Hematopoietic multipotent progenitor cell (in vitro differentiated cells): ENCODE measurements around the gene ERMAP. TPM values are rescaled to one million over a fixed set of nuclear protein-coding genes. Genes with fewer than 3 reads are reported as not detected.
A peak's percentile ranks its signal among the peaks of the same experiment; 100 is the strongest.
"Not testable (repeated sequence)": the region's sequence is repeated elsewhere in the genome, so short reads cannot be mapped to it uniquely, and the experiment has no call there.

Experiments
- DNase-seq, 3 donors: peaks; one replicate each; pipeline ENCODE4 v3.0.0-alpha.2; 2011 to 2015; ENCODE audit warnings: low read depth in 2 of 3, low spot score in 2 of 3
- total RNA-seq: library from RNA; depleted of rRNA; stranded (reverse); fragments of >200 nt; gene quantifications from one replicate; pipeline ENCODE4 v1.2.3, GENCODE V29; 2012

The ERMAP gene
- total RNA-seq, 1 donor = 9.7 TPM

DNA sequence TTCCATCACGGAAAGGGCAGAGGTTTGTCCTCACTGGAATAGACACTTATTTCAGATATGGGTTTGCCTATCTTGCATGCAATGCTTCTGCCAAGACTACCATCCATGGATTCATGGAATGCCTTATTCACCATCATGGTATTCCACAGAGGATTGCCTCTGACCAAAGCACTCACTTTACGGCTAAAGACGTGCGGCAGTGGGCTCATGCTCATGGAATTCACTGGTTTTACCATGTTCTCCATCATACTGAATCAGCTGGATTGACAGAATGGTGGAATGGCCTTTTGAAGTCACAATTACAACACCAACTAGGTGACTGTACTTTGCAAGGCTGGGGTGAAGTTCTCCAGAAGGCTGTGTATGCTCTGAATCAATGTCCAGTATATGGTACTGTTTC, 51.5 kb downstream of the ERMAP start:
- DNase-seq = not testable (repeated sequence)

GRCh38 chr1:42869254-42869653, 52.3 kb downstream of the ERMAP start:
- DNase-seq = not testable (repeated sequence)

GRCh38 chr1:42869751-42870150, 52.8 kb downstream of the ERMAP start:
- not testable (repeated sequence) for DNase-seq

GRCh38 chr1:42873108-42873507, 56.2 kb downstream of the ERMAP start:
- DNase-seq = not testable (repeated sequence)

GRCh38 chr1:42873670-42874069, 56.7 kb downstream of the ERMAP start:
- peak in 1 of 3 donors; percentile 2 for DNase-seq

- no peak for DNase-seq
These were observed 59.1 kb downstream of the ERMAP start for GRCh38 chr1:42876009-42876408.

DNA sequence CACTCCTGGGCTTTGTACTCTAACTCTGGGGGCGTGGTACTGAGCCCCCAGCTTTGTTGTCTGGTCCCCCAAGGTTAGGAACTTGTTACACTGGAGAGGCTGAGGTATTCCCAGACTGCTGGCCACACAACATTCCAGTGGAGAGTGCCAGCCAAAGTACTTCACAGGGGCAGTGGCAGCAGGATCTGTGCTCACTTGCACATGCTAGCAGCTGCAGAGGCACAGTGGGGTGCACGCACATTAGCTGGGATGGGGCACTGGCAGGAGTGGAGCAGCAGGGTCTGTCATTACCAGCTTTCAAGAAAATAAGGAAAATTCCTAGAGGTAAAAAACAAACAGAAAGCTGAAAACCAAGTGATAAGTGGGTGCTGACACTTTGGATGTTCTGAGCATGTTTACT, 60.5 kb downstream of the ERMAP start:
- DNase-seq = no peak

DNA sequence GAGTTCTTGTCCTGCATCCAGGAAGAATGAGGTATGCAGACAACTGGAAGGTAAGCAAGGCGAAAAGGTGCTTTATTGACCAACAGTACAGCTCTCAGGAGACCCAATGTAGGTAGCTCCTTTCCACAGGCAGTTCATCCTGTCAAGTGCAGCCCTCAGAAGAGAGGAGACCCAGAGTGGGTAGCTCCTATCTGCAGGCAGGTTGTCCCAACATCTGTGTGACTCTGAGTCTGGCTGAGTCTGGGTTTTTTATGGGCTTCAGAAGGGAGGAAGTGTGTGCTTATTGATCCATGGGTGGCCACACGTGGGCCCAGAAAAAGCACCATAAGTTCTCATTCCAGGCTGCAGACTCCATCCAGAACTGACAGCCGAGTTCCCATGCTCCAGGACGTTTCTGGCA, 63.5 kb downstream of the ERMAP start:
- DNase-seq = no peak

- no peak for DNase-seq
These were observed 69.3 kb downstream of the ERMAP start for GRCh38 chr1:42886046-42886739.

DNA sequence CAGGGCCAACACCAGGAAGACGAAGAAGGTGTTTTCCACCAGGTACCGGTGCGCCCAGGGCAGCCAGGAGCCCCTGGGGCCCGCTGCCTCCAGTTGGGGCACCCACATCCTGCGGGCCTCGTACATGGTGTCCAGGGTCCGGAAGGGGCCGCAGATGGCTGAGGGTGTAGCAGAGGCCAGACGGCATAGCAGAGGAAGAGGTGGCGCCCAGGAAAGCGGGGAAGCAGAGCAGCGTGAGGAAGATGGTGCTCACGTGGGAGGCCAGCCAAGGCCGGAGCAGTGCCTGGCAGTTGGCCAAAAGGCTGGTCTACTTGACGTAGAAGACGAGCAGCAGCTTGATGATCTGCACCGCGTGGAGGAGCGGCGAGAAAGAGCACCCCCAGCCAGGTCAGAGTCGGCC, 69.9 kb downstream of the ERMAP start:
- DNase-seq = no peak

GRCh38 chr1:42887366-42887765, 70.4 kb downstream of the ERMAP start:
- DNase-seq = no peak

DNA sequence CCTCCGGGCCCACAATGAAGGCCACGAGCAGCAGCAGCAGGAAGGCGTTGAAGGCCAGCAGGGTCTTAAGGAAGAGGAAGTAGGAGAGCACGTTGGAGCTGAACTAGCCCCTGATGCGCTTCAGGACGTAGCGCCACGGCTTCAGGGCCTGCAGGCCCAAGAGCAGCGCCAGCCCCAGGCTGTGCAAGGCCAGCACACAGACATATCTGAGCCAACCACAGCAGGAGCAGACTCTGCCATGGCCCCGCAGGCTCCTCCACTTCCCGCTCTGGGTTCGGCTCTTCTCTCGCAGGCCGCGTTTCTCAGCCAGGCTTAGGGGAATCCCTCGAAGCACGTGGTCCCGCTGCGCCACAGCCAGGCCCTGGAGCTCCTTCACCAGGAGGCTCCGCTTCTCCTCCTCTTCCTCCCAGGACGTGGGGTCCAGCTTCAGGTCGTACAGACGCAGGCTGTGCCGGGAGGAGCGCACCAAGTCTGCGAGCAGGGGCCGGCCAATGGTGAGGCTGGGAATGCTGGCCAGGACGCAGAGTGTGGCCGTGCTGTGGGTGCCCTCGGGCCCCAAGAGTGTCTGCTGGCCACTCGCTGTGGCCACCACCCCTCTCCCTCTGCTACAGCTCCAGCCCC, 71.2 kb downstream of the ERMAP start:
- DNase-seq = peak in 1 of 3 donors; percentile 3

DNA sequence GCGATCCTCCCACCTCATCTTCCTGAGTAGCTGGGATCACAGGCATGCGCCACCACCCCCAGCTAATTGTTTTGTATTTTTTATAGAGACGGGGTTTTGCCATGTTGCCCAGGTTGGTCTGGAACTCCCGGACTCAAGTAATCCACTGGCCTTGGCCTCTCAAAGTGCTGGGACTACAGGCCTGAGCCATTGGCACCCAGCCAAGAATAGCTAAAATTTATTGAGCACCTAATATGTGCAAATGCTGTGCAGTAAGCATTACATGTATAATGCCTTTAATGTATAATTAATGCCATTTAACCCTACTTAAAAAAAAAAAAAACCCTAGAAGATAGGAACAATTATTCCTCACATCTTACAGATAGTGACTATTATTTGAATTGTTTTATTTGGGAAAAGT, 72.3 kb downstream of the ERMAP start:
- DNase-seq = no peak

- DNase-seq = no peak
These were observed 74.7 kb downstream of the ERMAP start for GRCh38 chr1:42891465-42892138.

Other genes with a start within 250 kb of the ERMAP start
- 18.0 TPM for gene PPIH, start 158.7 kb upstream of the ERMAP start, total RNA-seq
- gene YBX1, start 134.7 kb upstream of the ERMAP start, total RNA-seq = 347 TPM
- under 0.01 TPM for gene CLDN19, start 76.9 kb upstream of the ERMAP start, total RNA-seq
- 62.7 TPM for gene P3H1, start 50.1 kb upstream of the ERMAP start, total RNA-seq
- gene C1orf50, start 49.9 kb upstream of the ERMAP start, total RNA-seq = 2.4 TPM
- under 0.01 TPM for gene TMEM269, start 32.1 kb upstream of the ERMAP start, total RNA-seq
- gene SVBP, start 275 bp downstream of the ERMAP start, total RNA-seq = 7.0 TPM
- gene ZNF691, start 29.5 kb downstream of the ERMAP start, total RNA-seq = 14.8 TPM
- gene SLC2A1, start 141.7 kb downstream of the ERMAP start, total RNA-seq = 83.5 TPM